Psoas muscle (tissue), 8 donors: Measurements from ENCODE around the gene PPP5C. TPM values are rescaled to one million over a fixed set of nuclear protein-coding genes. Genes with fewer than 3 reads are reported as not detected.

Source experiments
- ATAC-seq, 4 donors: fragments of 200-7000 bp; cut with Tn5 transposase; one replicate each; pipeline ENCODE4 v1.9.1; 2020; ENCODE audit warnings: moderate library complexity in 3 of 4, mild to moderate bottlenecking in 2 of 4
- DNase-seq, 2 donors: peaks; one replicate each; pipeline ENCODE4 v3.0.0-alpha.2; 2020
- H3K27ac ChIP-seq: fragments of 200-600 bp; one replicate; pipeline ENCODE4 v1.8.0; 2022
- H3K27me3 ChIP-seq, 3 donors: fragments of 200-600 bp in 1 of 3; one replicate each; pipeline versions ENCODE4 v1.6.1 to v1.8.0; 2013 to 2022; ENCODE audit warnings: low read length in 2 of 3, mild to moderate bottlenecking in 2 of 3, moderate library complexity in 1 of 3; ENCODE audit not compliant: insufficient read depth in 3 of 3
- H3K36me3 ChIP-seq, 2 donors: fragments of 200-600 bp in 1 of 2; one replicate each; pipeline versions ENCODE4 v1.6.1 to v1.8.0; 2013 to 2022; ENCODE audit warnings: low read depth in 1 of 2, mild to moderate bottlenecking in 1 of 2, moderate library complexity in 1 of 2; ENCODE audit not compliant: insufficient read depth in 1 of 2
- H3K4me1 ChIP-seq: fragments of 200-600 bp; one replicate; pipeline ENCODE4 v1.8.0; 2022
- H3K4me3 ChIP-seq: fragments of 200-600 bp; one replicate; pipeline ENCODE4 v1.8.0; 2022; ENCODE audit warnings: mild to moderate bottlenecking
- H3K9me3 ChIP-seq: fragments of 200-600 bp; one replicate; pipeline ENCODE4 v1.8.0; 2022
- WGBS, 3 donors: extraction: QIAGEN DNeasy Blood & Tissue Kit; methylation state at CpG; one replicate each; pipeline versions ENCODE4 v1.1.6 to v1.1.7; 2013; 5-methylcytosine and 5-hydroxymethylcytosine counted together
- intact Hi-C, 2 donors: fragments of 100-400 bp; cut with DNase I; formaldehyde crosslinking; loops; one replicate each; pipeline versions ENCODE4 v1.11.0 to v1.14.2; 2022
- polyA plus RNA-seq, 3 donors: library from polyadenylated mRNA; stranded (reverse); fragments of 200-250 nt; gene quantifications; one replicate each; pipeline ENCODE4 v1.2.3, GENCODE V29; 2013
- total RNA-seq, 4 donors: library from RNA; stranded (reverse); fragmentation: NEBNext Ultra II Directional in 2 of 4; extraction: Animal tissue kit (Norgen Biotek cat#: 25700) in 2 of 4; gene quantifications; one replicate each; pipeline versions ENCODE4 v1.2.1 to v1.2.4, GENCODE V29; 2021 to 2023
- TF ChIP-seq, protein P1 (sequence below): fragments of 200-600 bp; IDR thresholded peaks from one replicate; pipeline ENCODE4 v1.8.0; 2022; ENCODE audit warnings: antibody characterized with exemption
- donor health status: healthy with polysubstance abuse.
- donor health status: DM: no; HTN: no; CAD: no; lungs with moderate emphysema.
- donor health status: Bipolar disorder and iron deficiency.
- donor health status: healthy.
- donor health status: DM: yes; HTN: yes; CAD: no.
- donor health status: DM: no; HTN: no; CAD: no.
- donor health status: DM: no; HTN: no; CAD: no.
- donor health status: DM: yes; HTN: yes; CAD: no.

Gene PPP5C
- total and polyA plus RNA-seq, 7 donors, result 39.7 to 73.6 (median 51.9) TPM

DNA sequence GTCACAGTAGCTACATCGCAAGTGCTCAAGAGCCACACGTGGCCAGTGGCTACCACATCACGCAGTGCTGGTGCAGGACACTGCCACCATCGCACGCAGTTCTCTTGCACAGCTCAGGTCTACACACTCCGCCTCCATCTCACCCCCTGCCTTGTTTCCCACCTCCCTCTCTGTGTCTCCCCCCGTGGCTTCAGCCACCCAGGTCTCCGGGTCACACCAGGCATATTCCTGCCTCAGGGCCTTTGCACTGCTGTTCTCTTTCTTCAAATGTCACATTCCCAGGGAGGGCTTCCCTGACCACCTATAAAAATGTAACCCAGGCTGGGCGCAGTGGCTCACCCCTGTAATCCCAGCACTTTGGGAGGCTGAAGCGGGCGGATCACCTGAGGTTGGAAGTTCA is 55.8 kb downstream of the PPP5C start:
- TF ChIP-seq, protein P1, sequence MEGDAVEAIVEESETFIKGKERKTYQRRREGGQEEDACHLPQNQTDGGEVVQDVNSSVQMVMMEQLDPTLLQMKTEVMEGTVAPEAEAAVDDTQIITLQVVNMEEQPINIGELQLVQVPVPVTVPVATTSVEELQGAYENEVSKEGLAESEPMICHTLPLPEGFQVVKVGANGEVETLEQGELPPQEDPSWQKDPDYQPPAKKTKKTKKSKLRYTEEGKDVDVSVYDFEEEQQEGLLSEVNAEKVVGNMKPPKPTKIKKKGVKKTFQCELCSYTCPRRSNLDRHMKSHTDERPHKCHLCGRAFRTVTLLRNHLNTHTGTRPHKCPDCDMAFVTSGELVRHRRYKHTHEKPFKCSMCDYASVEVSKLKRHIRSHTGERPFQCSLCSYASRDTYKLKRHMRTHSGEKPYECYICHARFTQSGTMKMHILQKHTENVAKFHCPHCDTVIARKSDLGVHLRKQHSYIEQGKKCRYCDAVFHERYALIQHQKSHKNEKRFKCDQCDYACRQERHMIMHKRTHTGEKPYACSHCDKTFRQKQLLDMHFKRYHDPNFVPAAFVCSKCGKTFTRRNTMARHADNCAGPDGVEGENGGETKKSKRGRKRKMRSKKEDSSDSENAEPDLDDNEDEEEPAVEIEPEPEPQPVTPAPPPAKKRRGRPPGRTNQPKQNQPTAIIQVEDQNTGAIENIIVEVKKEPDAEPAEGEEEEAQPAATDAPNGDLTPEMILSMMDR, result no peak
- ATAC-seq (no peak), DNase-seq (peak in 1 of 2 donors; percentile 28)
- intact Hi-C loops, result loop anchor here (2.0 kb wide), 2 partner anchors 84 to 86 kb away; no protein-coding TSS in a partner anchor
- Histone ChIP-seq H3K4me1 (peaks cover 8% of the 10 kb centered on the region), H3K9me3 (no peaks in the 10 kb centered on the region), H3K36me3 (no peaks in the 10 kb centered on the region), H3K27me3 (peaks cover 0 to 54% (median 24%) of the 10 kb centered on the region in 3 donors), H3K4me3 (no peak overlapping the region), H3K27ac (no peak overlapping the region)
- 90 to 93% (median 90%) methylated on average over 11 of the region's 11 CpGs for WGBS, 3 donors

- peak overlapping the region; percentile 58 for H3K4me3 ChIP-seq
- no peaks in the 10 kb centered on the region for H3K9me3 ChIP-seq
- peak; percentile 53 to 66 for DNase-seq
- H3K36me3 ChIP-seq, result no peaks in the 10 kb centered on the region
- H3K27ac ChIP-seq, result no peak overlapping the region
- intact Hi-C loops, result no loop called here
- ATAC-seq, result peak; percentile 36 to 58 (median 46)
- 4 to 15% (median 6%) methylated on average over 36 of the region's 36 CpGs for WGBS, 3 donors
- H3K27me3 ChIP-seq, result peaks cover 0 to 64% (median 32%) of the 10 kb centered on the region in 3 donors
- TF ChIP-seq, protein P1, result peak; percentile 8
- H3K4me1 ChIP-seq, result peaks cover 8% of the 10 kb centered on the region
Measured at GRCh38 chr19:46404055-46404752, 57.3 kb downstream of the PPP5C start.

- Histone ChIP-seq H3K36me3 (no peaks in the 10 kb centered on the region), H3K9me3 (no peaks in the 10 kb centered on the region), H3K27me3 (peaks cover 0 to 66% (median 34%) of the 10 kb centered on the region in 3 donors), H3K27ac (no peak overlapping the region), H3K4me3 (peak overlapping the region; percentile 58), H3K4me1 (peaks cover 8% of the 10 kb centered on the region)
- no peak for ATAC-seq
- peak in 1 of 2 donors; percentile 50 for DNase-seq
- 33 to 42% (median 39%) methylated on average over 41 of the region's 41 CpGs for whole genome bisulfite sequencing, 3 donors
- TF ChIP-seq, protein P1, result no peak
- intact Hi-C loops, result no loop called here
Measured at GRCh38 chr19:46404753-46405468, 58.0 kb downstream of the PPP5C start.

GRCh38 chr19:46406976-46407375 is 60.1 kb downstream of the PPP5C start:
- H3K27ac ChIP-seq, result no peak overlapping the region
- 12 to 15% (median 15%) methylated on average over 6 of the region's 6 CpGs for WGBS, 3 donors
- DNase-seq, result peak in 1 of 2 donors; percentile 17
- H3K4me3 ChIP-seq, result no peak overlapping the region
- no peaks in the 10 kb centered on the region for H3K36me3 ChIP-seq
- H3K9me3 ChIP-seq, result no peaks in the 10 kb centered on the region
- intact Hi-C loops, result no loop called here
- no peak for ATAC-seq
- TF ChIP-seq, protein P1, result no peak
- peaks cover 0 to 81% (median 39%) of the 10 kb centered on the region in 3 donors for H3K27me3 ChIP-seq
- peaks cover 8% of the 10 kb centered on the region for H3K4me1 ChIP-seq
